Loucy (cell line): ENCODE measurements around the gene ADTRP.

Source experiments
- H2AFZ ChIP-seq: fragments of 200-600 bp; sonication (generic); 2 replicates; pipeline ENCODE4 v1.6.0; 2016; ENCODE audit warnings: antibody characterized with exemption, mild to moderate bottlenecking, low read length, moderate library complexity
- H3F3A ChIP-seq: fragments of 200-600 bp; 2 replicates; pipeline ENCODE4 v1.6.0; 2016; ENCODE audit warnings: antibody characterized with exemption, low read depth, mild to moderate bottlenecking
- H3K27me3 ChIP-seq: fragments of 200-600 bp; sonication (generic); 2 replicates; pipeline ENCODE4 v1.6.1; 2014; ENCODE audit warnings: low read length, mild to moderate bottlenecking; ENCODE audit not compliant: insufficient read depth, poor library complexity, severe bottlenecking
- H3K36me3 ChIP-seq: fragments of 200-600 bp; sonication (generic); 2 replicates; pipeline ENCODE4 v1.6.1; 2016; ENCODE audit warnings: low read length; ENCODE audit not compliant: insufficient read depth
- H3K4me1 ChIP-seq: fragments of 200-600 bp; sonication (generic); 2 replicates; pipeline ENCODE4 v1.5.1; 2014; ENCODE audit warnings: low read length, mild to moderate bottlenecking; ENCODE audit not compliant: insufficient read depth, poor library complexity, severe bottlenecking
- H3K4me2 ChIP-seq: fragments of 200-600 bp; sonication (generic); 2 replicates; pipeline ENCODE4 v1.6.0; 2014; ENCODE audit warnings: antibody characterized with exemption, low read length, low read depth, mild to moderate bottlenecking; ENCODE audit not compliant: poor library complexity, severe bottlenecking
- H3K4me3 ChIP-seq: fragments of 200-600 bp; sonication (generic); 2 replicates; pipeline ENCODE4 v1.5.1; 2014; ENCODE audit warnings: low read length, mild to moderate bottlenecking, mixed read lengths; ENCODE audit not compliant: poor library complexity, severe bottlenecking
- H3K79me2 ChIP-seq: fragments of 200-600 bp; sonication (generic); 2 replicates; pipeline ENCODE4 v1.6.1; 2014; ENCODE audit warnings: low read length; ENCODE audit not compliant: insufficient read depth
- H3K9ac ChIP-seq: fragments of 200-600 bp; sonication (generic); 2 replicates; pipeline ENCODE4 v1.6.0; 2014; ENCODE audit warnings: mild to moderate bottlenecking, low read depth, low read length, moderate library complexity; ENCODE audit not compliant: poor library complexity, severe bottlenecking
- H3K9me2 ChIP-seq: fragments of 200-600 bp; sonication (generic); replicated peaks from 2 replicates; pipeline ENCODE4 v1.6.1; 2016; ENCODE audit warnings: low read depth, low read length, mixed read lengths
- H3K9me3 ChIP-seq: fragments of 200-600 bp; sonication (generic); 2 replicates; pipeline ENCODE4 v1.6.1; 2014; ENCODE audit warnings: mild to moderate bottlenecking, antibody characterized with exemption, low read length, low read depth; ENCODE audit not compliant: insufficient read depth
- H4K20me1 ChIP-seq: fragments of 200-600 bp; sonication (generic); 2 replicates; pipeline ENCODE4 v1.6.0; 2014; ENCODE audit warnings: antibody characterized with exemption, low read length, mild to moderate bottlenecking; ENCODE audit not compliant: insufficient read depth, poor library complexity, severe bottlenecking
- CTCF ChIP-seq: fragments of 200-600 bp; sonication (generic); conservative IDR thresholded peaks from 2 replicates; pipeline ENCODE4 v1.5.1; 2014; ENCODE audit warnings: mild to moderate bottlenecking, antibody characterized with exemption, low read length
- EZH2phosphoT487 ChIP-seq: fragments of 200-600 bp; IDR thresholded peaks from 2 replicates; pipeline ENCODE4 v1.6.1; 2018; ENCODE audit warnings: antibody characterized with exemption, mild to moderate bottlenecking, moderate library complexity, borderline replicate concordance

ADTRP gene

GRCh38 chr6:11819486-11819885, 40.9 kb upstream of the ADTRP start:
- H4K20me1 ChIP-seq = no peaks in the 10 kb centered on the region
- no peak overlapping the region for H3K4me2 ChIP-seq
- no peaks in the 10 kb centered on the region for H3K4me1 ChIP-seq
- no peak overlapping the region for H2AFZ ChIP-seq
- no peaks in the 10 kb centered on the region for H3K9me2 ChIP-seq
- no peak for TF ChIP-seq EZH2phosphoT487
- TF ChIP-seq CTCF = no peak
- H3K79me2 ChIP-seq = no peaks in the 10 kb centered on the region
- no peaks in the 10 kb centered on the region for H3K36me3 ChIP-seq
- no peaks in the 10 kb centered on the region for H3K27me3 ChIP-seq
- H3K4me3 ChIP-seq = no peak overlapping the region
- H3F3A ChIP-seq = no peaks in the 10 kb centered on the region
- H3K9me3 ChIP-seq = no peaks in the 10 kb centered on the region
- H3K9ac ChIP-seq = no peak overlapping the region

- Histone ChIP-seq H3K4me1 (no peaks in the 10 kb centered on the region), H3K27me3 (no peaks in the 10 kb centered on the region), H3K4me3 (no peak overlapping the region), H4K20me1 (no peaks in the 10 kb centered on the region), H3F3A (no peaks in the 10 kb centered on the region), H3K9me3 (no peaks in the 10 kb centered on the region), H3K9me2 (no peaks in the 10 kb centered on the region), H3K9ac (no peak overlapping the region), H2AFZ (no peak overlapping the region), H3K4me2 (no peak overlapping the region), H3K36me3 (no peaks in the 10 kb centered on the region), H3K79me2 (no peaks in the 10 kb centered on the region)
- no peak for TF ChIP-seq CTCF
- no peak for TF ChIP-seq EZH2phosphoT487
Observed at GRCh38 chr6:11815231-11815630, 36.6 kb upstream of the ADTRP start.

- Histone ChIP-seq H3K4me3 (no peak overlapping the region), H3K4me2 (no peak overlapping the region), H3K9ac (no peak overlapping the region), H3F3A (no peaks in the 10 kb centered on the region), H2AFZ (no peak overlapping the region), H3K9me3 (no peaks in the 10 kb centered on the region), H3K4me1 (no peaks in the 10 kb centered on the region), H3K36me3 (no peaks in the 10 kb centered on the region), H3K79me2 (no peaks in the 10 kb centered on the region), H3K9me2 (no peaks in the 10 kb centered on the region), H4K20me1 (no peaks in the 10 kb centered on the region), H3K27me3 (no peaks in the 10 kb centered on the region)
- no peak for TF ChIP-seq EZH2phosphoT487
- TF ChIP-seq CTCF = no peak
Observed at GRCh38 chr6:11814819-11815218, 36.2 kb upstream of the ADTRP start.
